HepG2 (cell line): ENCODE data around the gene FNDC7. TPM values are rescaled to one million over a fixed set of nuclear protein-coding genes. Genes with fewer than 3 reads are reported as not detected.

Experiments used
- AHDC1 ChIP-seq: sonication (generic); formaldehyde crosslinking; IDR thresholded peaks from 2 replicates; pipeline ENCODE4 v1.5.1; 2020; ENCODE audit warnings: mild to moderate bottlenecking, missing genetic modification reagents, borderline replicate concordance
- ELK4 ChIP-seq: sonication (generic); formaldehyde crosslinking; IDR thresholded peaks from 2 replicates; pipeline ENCODE4 v1.9.0; 2021; ENCODE audit warnings: missing genetic modification reagents, borderline replicate concordance
- EP300 ChIP-seq, 3 experiments: sonication (generic) in 1 of 3; formaldehyde crosslinking in 1 of 3; IDR thresholded peaks; 2 replicates each; pipeline versions ENCODE4 v1.5.1 to v1.6.1; 2011 to 2020; ENCODE audit warnings: low read depth in 2 of 3, low read length in 2 of 3, borderline replicate concordance in 1 of 3, improper control_type of control experiment in 1 of 3, mild to moderate bottlenecking in 1 of 3, missing genetic modification reagents in 1 of 3, moderate library complexity in 1 of 3
- FOSL2 ChIP-seq: sonication (generic); formaldehyde crosslinking; IDR thresholded peaks from 2 replicates; pipeline ENCODE4 v1.4.0; 2020; ENCODE audit warnings: missing genetic modification reagents
- HDAC1 ChIP-seq: sonication (generic); formaldehyde crosslinking; IDR thresholded peaks from 2 replicates; pipeline ENCODE4 v1.5.1; 2020; ENCODE audit warnings: mild to moderate bottlenecking, missing genetic modification reagents
- HOXA7 ChIP-seq: sonication (generic); formaldehyde crosslinking; IDR thresholded peaks from 2 replicates; pipeline ENCODE4 v1.8.1; 2022; ENCODE audit warnings: mild to moderate bottlenecking, missing genetic modification reagents, moderate library complexity
- MLLT10 ChIP-seq: sonication (generic); formaldehyde crosslinking; IDR thresholded peaks from 2 replicates; pipeline ENCODE4 v1.4.0; 2020; ENCODE audit warnings: missing genetic modification reagents
- NFE2 ChIP-seq: sonication (generic); formaldehyde crosslinking; IDR thresholded peaks from 2 replicates; pipeline ENCODE4 v1.4.0; 2020; ENCODE audit warnings: missing genetic modification reagents
- NKX3-1 ChIP-seq: sonication (generic); formaldehyde crosslinking; IDR thresholded peaks from 2 replicates; pipeline ENCODE4 v1.5.0; 2020; ENCODE audit warnings: missing genetic modification reagents
- REPIN1 ChIP-seq: sonication (generic); formaldehyde crosslinking; IDR thresholded peaks from 2 replicates; pipeline ENCODE4 v1.8.0; 2022; ENCODE audit warnings: missing genetic modification reagents, low read depth, mild to moderate bottlenecking, borderline replicate concordance
- RXRB ChIP-seq: IDR thresholded peaks from 2 replicates; pipeline ENCODE4 v1.6.1; 2016; ENCODE audit warnings: borderline replicate concordance, missing genetic modification reagents, missing compliant biosample characterization
- SOX5 ChIP-seq: IDR thresholded peaks from 2 replicates; pipeline ENCODE4 v1.6.1; 2016; ENCODE audit warnings: borderline replicate concordance
- SRSF1 ChIP-seq: fragments of 200-400 bp; formaldehyde crosslinking; optimal IDR thresholded peaks from 2 replicates; pipeline ENCODE3; 2017; ENCODE audit warnings: mild to moderate bottlenecking, low read depth, low read length, moderate library complexity
- SRY ChIP-seq: sonication (generic); formaldehyde crosslinking; IDR thresholded peaks from 2 replicates; pipeline ENCODE4 v1.8.0; 2022; ENCODE audit warnings: mild to moderate bottlenecking, missing genetic modification reagents
- ZBTB7A ChIP-seq: sonication (generic); formaldehyde crosslinking; IDR thresholded peaks from 2 replicates; pipeline ENCODE4 v1.8.0; 2022; ENCODE audit warnings: mild to moderate bottlenecking, missing genetic modification reagents
- ZNF235 ChIP-seq: sonication (generic); formaldehyde crosslinking; IDR thresholded peaks from 2 replicates; pipeline ENCODE4 v1.8.1; 2023; ENCODE audit warnings: mild to moderate bottlenecking, missing genetic modification reagents, borderline replicate concordance
- ZNF24 ChIP-seq: fragments of 450-650 bp; IDR thresholded peaks from 2 replicates; pipeline ENCODE4 v1.6.1; 2017; ENCODE audit warnings: antibody characterized with exemption, mild to moderate bottlenecking
- ZNF431 ChIP-seq: sonication (generic); formaldehyde crosslinking; IDR thresholded peaks from 2 replicates; pipeline ENCODE4 v1.9.0; 2022; ENCODE audit warnings: missing genetic modification reagents, low read depth, mild to moderate bottlenecking, borderline replicate concordance
- ZNF503 ChIP-seq: sonication (generic); formaldehyde crosslinking; IDR thresholded peaks from 2 replicates; pipeline ENCODE4 v1.4.0; 2020; ENCODE audit warnings: missing genetic modification reagents
- ZNF550 ChIP-seq: sonication (generic); formaldehyde crosslinking; IDR thresholded peaks from 2 replicates; pipeline ENCODE4 v1.4.0; 2020; ENCODE audit warnings: mild to moderate bottlenecking, missing genetic modification reagents, borderline replicate concordance
- polyA plus RNA-seq, 8 experiments: library from polyadenylated mRNA; depleted of rRNA in 3 of 8; stranded (reverse) in 7 of 8; unstranded in 1 of 8; fragments of >200 nt; fragmentation: Illumina TruSeq in 4 of 8; extraction: Trizol in 4 of 8; gene quantifications; 2 replicates each; pipeline versions ENCODE4 v1.2.1 to v1.2.3, GENCODE V29; 2011 to 2016; ENCODE audit warnings: low read depth in 4 of 8, missing spikeins in 1 of 8, mixed read lengths in 1 of 8; ENCODE audit not compliant: insufficient read depth in 1 of 8
- total RNA-seq, 5 experiments: library from RNA; depleted of rRNA; stranded (reverse); fragments of >200 nt; fragmentation: Illumina TruSeq; extraction: Trizol; gene quantifications; 2 replicates each; pipeline ENCODE4 v1.2.3, GENCODE V29; 2016; ENCODE audit warnings: low read depth in 1 of 5

The FNDC7 gene
- total and polyA plus RNA-seq, 2 of the 13 experiments (the other 11 are each of a cell fraction or from before 2014, with no cell fraction given): 0.03 TPM; not detected in 1

- TF ChIP-seq HOXA7 (CRISPR knock-in tag) (no peak), NFE2 (CRISPR knock-in tag) (no peak), REPIN1 (CRISPR knock-in tag) (peak; percentile 63; the same call in 1 of the 2 replicates), EP300 (IDR thresholded peaks at IDR 0.05; ENCODE audit: low read depth in 2 of 2, low read length in 2 of 2) (peak in 1 of 2 experiments; percentile 14; a peak in 1 of 4 replicates), EP300 (CRISPR knock-in tag; IDR thresholded peaks at IDR 0.05; ENCODE audit: borderline replicate concordance) (no peak), RXRB (CRISPR knock-in tag) (no peak; the same call in 1 of the 2 replicates), AHDC1 (CRISPR knock-in tag) (0 out of 2 replicates have a peak, but pooled peaks have one; percentile 41), ZBTB7A (CRISPR knock-in tag) (no peak), ZNF24 (no peak), ELK4 (peak; percentile 40; the same call in 1 of the 2 replicates), SOX5 (CRISPR knock-in tag) (no peak), ZNF503 (CRISPR knock-in tag) (peak; percentile 79; the same call in 1 of the 2 replicates), NKX3-1 (no peak), SRSF1 (peak; percentile 60), ZNF431 (CRISPR knock-in tag) (0 out of 2 replicates have a peak, but pooled peaks have one; percentile 39), FOSL2 (CRISPR knock-in tag) (peak; percentile 62), ZNF550 (CRISPR knock-in tag) (no peak), MLLT10 (CRISPR knock-in tag) (no peak), ZNF235 (no peak), HDAC1 (CRISPR knock-in tag) (peak; percentile 69), SRY (CRISPR knock-in tag) (no peak)
Measured at GRCh38 chr1:108746382-108747170, 33.9 kb downstream of the FNDC7 start, which contains the start of gene STXBP3 (continued).
